ENCODE measurements around the gene MMP7. TPM values are rescaled to one million over a fixed set of nuclear protein-coding genes. Genes with fewer than 3 reads are reported as not detected.

The MMP7 gene
- total RNA-seq, 1 donor from 2014 or later = 23.7 TPM

DNA sequence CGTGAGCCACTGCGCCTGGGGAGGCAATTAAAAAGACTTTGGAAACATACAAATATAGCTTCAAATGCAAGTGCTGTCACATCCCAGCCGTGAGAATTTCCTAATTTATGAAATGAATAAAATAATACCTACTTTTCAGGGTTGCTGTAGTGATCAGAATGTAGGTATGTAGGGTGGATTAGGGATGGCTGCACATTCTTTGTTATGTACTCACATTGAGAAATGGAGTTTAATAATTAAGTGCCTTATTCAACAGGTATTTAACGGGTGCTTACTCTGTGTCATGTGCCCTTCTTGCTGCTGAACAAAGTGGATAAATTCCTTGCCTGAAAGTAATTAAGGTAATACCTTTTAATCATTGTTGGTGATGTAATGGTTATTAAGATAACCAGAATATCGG is 37.0 kb downstream of the MMP7 start:
- peak; percentile 91 for ATAC-seq

DNA sequence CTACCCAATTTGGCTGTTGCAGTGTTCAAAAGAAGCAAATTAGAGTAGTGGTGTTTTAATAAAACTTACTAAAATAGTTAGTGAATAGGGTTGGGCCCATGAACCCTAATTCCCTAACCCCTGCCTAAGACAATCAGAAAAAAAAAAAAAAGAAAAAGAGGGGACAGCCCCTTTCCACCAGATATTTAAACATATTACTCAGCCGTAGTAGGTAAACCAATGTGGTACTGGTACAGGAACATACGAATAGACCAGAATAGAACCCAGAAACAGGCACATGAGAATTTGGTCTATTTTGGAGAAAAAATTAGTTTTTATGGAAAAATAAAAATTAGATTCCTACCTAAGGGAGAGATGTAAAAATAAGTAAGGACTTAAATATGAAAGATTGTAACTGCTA is 38.6 kb downstream of the MMP7 start:
- ATAC-seq = no peak

DNA sequence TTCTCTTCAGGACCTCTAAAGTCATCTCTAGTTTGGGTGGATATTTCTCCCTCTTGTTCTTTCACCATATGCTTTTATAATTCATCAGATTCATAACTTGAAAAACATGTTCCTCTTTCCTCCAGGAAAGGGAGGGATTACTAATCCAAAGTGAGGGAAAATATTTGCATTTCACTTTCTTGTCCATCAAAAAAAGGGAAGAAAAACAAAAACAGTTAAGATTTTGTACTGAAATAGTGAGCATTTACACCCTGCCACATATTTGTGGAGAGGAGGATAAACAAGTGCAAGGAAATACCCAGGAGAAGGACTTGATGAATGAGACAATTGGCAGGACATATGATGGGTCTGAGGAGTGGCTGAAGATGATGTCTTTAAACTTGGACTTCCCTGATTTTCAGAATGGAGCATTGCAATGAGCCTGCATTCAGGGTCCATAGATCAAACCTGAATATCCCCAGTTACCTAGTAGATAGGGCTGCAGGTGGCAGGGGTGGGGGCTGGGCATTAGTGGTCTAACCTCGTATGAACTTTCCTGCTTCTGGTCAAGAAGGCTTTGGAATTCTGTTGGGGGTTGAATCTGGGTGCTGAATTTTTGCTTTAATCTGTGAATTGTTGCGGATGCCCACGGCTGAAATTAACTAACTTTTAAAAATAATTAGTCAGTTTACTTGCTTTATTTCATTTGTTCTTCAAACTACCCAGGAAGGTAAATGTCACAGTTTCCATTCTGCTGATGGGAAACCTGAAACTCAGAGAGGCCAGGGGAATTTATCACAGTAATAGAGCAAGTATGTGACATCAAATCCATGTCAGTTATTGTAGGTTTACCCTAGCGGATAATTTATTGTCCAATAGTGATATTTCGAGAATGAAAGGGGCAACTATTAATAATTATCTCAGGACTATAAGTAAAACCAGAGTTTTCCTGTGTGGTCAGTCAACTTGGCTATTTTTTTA is 41.1 kb downstream of the MMP7 start:
- ATAC-seq = no peak

DNA sequence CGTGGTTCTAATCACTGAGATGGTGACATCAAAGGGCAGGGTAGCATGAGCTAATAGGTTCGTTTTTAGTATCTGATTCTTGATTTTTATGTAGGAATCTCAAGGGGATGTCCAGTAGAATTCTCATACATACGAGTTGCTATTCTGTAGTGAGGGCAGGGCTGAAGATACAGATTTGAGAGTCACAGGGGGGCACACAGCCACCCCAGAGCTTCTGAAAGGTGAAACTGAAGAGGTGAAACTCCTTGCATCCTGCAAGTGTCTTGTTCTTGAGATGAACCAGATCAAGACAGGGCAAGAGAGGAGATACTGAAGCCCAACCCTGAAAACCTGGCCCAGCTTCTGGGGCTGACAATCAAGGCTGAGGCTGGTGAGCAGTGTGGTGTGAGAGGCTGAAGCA is 42.3 kb downstream of the MMP7 start:
- ATAC-seq = no peak

DNA sequence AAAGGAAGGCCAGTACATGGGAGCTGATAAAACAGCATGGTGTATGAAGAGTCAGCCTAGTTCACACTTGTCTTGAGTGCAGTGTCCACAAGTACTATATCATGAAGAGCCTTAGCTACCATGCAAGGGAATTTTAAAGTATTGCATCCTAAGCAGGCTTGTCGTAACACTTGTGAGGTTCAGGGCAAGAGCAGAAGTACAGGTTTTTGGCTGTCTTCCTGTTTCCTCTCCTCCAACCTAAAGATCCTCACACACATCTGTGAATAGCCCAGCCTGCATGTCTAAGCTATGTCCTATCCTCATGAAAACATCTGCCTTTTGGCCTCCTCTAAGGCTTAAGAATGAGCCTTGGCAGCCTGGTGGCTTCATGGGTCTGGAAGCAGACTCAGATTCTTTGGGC is 43.3 kb downstream of the MMP7 start:
- ATAC-seq = peak; percentile 18

DNA sequence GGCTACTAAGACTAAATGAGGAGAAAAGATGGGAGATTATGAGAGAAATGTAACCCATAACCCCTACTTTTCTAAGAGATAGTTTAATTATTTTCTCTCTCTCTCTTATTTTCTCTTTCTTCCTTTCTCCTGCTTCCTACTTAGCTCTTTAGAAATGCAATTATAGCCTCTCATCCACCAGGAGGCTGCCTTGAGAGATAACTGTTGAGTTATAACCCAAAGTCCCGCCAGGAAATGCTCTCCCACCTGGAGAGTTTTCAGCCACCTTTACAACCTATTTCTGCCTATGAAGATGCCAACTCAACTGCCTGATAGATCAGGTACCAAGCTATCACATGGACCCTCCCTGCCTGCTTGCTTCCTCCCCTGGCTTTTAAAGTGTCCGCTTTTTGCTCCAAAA is 44.0 kb downstream of the MMP7 start:
- no peak for ATAC-seq

DNA sequence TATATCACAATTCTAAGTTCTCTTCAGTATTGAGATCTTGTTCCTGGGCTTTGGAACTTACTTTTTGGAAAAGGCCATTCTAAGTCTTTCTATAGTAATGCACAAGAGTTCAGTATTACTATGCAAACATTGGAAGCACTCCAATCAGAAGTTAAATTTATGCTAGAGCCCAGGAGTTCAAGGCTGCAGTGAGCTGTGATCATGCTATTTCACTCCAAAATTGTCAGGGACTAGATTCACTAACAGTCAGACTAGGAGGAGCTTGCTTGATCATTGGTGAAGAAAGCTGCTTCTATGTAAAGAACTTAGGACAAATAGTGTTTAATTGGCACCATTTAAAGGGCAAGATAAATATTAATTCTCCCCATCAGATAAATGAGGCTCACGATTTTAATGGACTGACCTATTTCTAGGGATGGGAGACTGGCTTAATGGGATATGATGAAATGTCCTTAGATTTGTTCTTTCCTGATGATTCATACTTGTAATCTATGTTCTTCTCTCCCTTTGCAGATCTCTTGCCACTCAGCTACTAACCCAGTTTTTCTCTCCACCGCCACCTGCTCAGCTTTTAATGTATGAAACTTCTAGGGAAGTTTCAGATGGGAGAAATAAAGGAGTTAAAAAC is 45.3 kb downstream of the MMP7 start:
- ATAC-seq = peak; percentile 56

DNA sequence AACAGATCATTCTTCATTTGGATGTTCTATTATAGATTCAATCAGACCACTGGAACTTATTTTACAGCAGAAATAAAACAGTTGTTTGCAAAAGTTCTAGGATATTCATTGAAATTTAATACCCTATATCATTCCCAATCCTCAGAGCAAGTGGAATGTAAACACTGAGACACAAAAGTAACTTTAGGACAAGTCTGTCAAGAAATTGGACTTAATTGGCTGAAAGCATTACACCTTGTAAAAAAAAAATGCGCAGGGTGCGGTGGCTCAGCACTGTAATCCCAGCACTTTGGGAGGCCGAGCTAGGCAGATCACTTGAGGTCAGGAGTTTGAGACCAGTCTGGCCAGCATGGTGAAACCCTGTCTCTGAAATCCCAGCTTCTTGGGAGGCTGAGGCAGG is 48.1 kb downstream of the MMP7 start:
- no peak for ATAC-seq

DNA sequence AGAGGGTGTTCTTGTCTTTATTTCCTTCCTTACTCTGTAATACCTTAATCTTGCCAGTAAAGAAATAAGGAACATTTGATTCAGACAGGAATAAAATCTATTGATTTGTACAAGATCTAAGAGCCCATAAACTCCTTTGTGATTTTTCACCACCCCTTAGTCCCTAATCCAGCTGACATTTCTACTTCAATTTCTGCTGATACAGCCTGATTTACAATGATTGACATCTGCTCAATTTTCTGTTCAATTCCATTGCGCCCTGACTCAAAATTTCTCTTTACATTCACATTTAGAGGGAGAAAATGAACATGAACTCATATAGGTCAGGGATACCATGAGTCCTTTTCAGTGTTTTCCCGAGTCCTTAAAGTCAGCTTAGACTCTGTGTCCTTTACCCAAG is 50.8 kb downstream of the MMP7 start:
- ATAC-seq = no peak

DNA sequence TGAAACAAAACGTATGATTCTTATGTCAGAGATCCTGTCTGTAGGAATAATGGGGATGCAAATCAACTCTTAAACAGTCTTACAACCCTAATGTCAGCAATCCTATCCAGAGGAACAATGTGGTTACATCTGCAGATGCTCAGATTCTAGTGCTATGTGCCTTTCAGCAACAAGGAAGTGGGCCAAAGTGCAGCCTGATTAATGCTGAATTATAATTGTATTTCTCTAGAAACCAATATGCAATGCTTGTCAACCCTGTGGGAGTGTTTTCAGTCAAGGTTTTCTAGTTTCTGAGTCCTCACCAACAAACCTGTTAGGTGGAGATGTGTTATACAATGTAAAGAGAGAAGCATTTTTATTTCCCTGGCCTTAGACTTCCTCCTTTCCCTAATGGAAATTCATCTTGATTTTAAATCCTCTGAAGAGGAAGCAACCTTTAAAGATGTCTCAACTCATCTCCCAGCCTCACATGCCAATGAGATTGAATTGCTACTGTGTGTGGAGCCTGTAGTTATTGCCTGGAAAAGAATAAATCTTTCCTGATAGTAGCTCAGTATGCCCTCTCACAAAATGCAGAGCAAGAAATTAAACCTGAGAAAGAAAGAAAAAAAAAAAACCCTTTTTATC is 51.8 kb downstream of the MMP7 start:
- ATAC-seq = peak; percentile 29

DNA sequence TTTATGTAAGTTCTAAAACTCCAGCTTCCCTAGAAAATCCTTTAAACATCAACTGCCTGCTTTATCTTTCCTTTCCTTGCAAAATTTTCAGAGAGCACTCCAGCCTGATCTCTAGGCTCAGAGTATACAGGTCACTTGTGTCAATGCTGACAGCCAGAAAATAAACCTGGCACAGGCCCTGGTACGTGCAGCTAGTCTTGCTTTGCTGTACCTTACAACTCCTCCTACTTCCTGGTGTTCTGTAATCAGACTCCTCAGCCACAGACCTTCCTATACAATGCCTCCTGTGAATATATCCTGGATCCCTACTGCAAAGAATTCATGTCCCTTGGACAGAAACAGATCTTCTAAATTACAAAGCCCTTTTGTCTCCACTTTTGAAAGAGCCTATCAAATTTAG is 53.7 kb downstream of the MMP7 start:
- peak; percentile 95 for ATAC-seq

DNA sequence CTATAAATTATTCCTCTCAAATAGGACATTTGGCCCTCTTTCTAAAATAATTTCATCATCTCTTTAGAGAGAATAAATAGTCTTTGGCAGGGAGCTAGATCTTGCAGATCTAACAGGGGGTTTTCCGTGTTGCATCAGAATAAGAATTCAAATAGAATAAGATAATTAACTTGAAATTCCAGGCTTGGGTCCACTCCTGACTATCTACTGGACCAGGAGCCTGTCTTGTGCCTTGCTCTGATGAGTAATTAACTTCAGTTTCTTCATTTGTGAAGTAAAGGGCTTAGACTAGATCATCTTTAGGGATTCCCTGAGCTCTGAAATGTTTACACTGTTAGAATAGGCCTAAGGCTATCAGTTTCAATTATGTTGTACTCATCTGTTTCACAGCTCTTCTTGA is 54.5 kb downstream of the MMP7 start:
- ATAC-seq = peak; percentile 35

DNA sequence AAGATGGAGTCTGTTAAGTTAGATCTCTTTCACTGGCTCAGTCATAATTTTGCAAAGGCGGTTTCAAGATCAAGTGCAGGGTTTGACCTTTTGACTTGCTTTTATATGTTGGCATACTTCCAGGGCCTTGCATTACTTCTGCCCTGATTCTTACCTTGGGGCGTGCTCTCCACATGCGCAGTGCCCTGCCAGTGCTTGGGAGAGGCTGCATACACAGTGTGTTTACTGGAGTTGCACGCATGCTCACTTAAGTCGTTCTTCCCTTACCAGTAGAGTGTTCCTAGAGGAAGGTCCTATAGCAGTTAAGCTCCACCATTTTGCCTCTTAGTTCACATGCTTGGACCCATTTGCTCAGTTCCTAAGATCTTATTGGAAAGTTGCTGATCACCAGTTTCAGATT is 57.0 kb downstream of the MMP7 start:
- peak; percentile 71 for ATAC-seq

DNA sequence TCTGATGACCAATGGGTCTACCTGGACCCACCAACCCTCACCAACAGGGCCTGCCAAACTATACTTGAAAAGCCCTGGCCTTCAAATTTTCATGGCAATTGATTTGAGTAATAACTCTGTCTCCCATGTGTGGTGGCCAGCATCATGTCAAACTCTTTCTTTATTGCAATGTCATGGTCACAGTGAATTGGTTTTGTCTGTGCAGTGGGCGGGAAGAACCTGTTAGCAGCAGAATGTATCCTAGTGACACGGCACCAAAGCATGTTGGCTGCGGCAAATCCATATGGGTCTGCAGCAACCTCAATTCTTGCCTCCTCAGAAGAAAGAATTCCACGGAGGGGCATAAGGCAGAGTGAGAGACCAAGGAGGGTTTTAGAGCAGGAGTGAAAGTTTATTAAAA is 58.4 kb downstream of the MMP7 start:
- no peak for ATAC-seq

DNA sequence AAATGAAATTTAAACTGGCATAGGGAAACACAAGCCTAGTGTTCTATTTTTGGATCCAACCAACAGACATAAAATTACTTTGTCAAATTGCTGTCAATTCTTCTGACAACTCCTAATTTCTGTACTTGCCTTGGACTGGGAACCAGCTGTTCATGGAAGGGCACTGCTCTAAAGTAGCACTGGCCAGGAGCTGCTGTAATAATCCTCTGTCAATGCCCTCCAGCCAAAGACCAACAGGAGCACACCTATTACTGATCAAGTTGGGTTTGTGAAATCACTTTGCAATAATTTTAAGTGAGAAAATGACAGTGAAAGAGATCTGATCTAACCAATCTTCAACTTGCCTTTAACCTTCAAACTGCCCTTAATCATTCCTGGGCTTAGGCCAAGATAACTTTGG is 59.1 kb downstream of the MMP7 start:
- ATAC-seq = no peak

Other genes starting within 250 kb of the MMP7 start
- 2.2 TPM for gene BIRC3, start 213.3 kb downstream of the MMP7 start, total RNA-seq
- 22.1 TPM for gene BIRC2, start 183.5 kb downstream of the MMP7 start, total RNA-seq
- 131 TPM for gene TMEM123, start 78.0 kb downstream of the MMP7 start, total RNA-seq
- gene MMP20, start 94.6 kb upstream of the MMP7 start, total RNA-seq = not detected
- not detected for gene MMP27, start 175.0 kb upstream of the MMP7 start, total RNA-seq
- not detected for gene MMP8, start 194.2 kb upstream of the MMP7 start, total RNA-seq
- gene MMP10, start 249.9 kb upstream of the MMP7 start, total RNA-seq = 1.4 TPM